AG10803 (cell line): ENCODE results near the gene ABHD13.
"Not testable (repeated sequence)": the region's sequence is repeated elsewhere in the genome, so short reads cannot be mapped to it uniquely, and the experiment has no call there.

ENCODE experiments used
- DNase-seq: peaks from one replicate; pipeline ENCODE4 v3.0.0; 2010; ENCODE audit warnings: low read depth
- H3K4me3 ChIP-seq: 2 replicates; pipeline ENCODE4 v1.5.1; 2011; ENCODE audit warnings: mild to moderate bottlenecking, low read length, control low read depth
- CTCF ChIP-seq: conservative IDR thresholded peaks from 2 replicates; pipeline ENCODE4 v1.5.1; 2011; ENCODE audit warnings: mild to moderate bottlenecking, low read length, control low read depth, inconsistent platforms

ABHD13 gene

GRCh38 chr13:108263621-108264355 is 45.6 kb downstream of the ABHD13 start:
- DNase-seq: no peak
- no peak overlapping the region for H3K4me3 ChIP-seq
- no peak for TF ChIP-seq CTCF

DNA sequence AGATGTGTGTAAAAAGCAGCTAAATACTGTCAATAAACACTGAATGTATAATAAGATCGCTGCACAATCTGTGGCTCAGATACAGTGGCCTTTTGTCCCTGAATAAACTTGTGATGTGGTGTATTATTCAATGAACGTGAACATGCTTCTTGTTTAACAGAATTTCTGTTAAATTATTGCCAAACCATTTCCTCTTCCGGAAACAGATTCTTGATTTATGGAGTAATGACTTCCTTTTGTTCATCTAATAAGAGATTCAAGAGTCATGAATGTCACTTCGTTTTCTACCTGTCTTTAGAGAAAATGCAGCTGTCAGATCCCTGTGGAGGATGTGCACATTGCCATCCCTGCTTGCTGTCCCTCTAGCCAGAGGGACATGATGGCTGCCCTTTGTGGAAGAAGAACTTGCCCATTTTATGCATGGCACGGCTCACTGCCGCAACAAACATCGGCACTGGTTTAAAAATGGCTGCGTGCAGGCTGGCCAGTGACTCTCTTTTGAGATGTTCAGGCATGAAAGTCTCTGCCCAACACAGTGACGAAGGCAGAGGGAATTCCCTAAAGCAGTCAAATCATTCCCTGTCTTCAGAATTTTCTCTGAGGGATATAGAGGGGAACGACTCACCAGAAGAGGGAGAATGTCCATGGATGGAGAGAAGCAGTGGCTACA is 48.3 kb downstream of the ABHD13 start:
- H3K4me3 ChIP-seq: no peak overlapping the region
- TF ChIP-seq CTCF: no peak
- DNase-seq: no peak

- DNase-seq: no peak
- TF ChIP-seq CTCF: no peak
- no peak overlapping the region for H3K4me3 ChIP-seq
Measured at GRCh38 chr13:108267347-108267746, 49.2 kb downstream of the ABHD13 start.

DNA sequence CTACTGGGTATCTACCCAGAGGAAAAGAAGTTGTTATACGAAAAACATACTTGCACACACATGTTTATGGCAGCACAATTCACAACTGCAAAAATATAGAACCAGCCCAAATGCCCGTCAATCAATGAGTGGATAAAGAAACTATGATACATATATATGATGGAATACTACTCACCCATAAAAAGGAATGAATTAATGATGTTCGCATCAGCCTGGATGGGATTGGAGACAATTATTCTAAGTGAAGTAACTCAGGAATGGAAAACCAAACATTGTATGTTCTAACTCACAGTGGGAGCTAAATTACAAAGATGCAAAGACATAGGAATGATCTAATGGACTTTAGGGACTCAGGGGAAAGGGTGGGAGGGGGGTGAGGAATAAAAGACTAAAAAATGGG is 49.7 kb downstream of the ABHD13 start:
- not testable (repeated sequence) for H3K4me3 ChIP-seq, DNase-seq

GRCh38 chr13:108268466-108269112 is 50.4 kb downstream of the ABHD13 start:
- no peak overlapping the region for H3K4me3 ChIP-seq
- no peak for TF ChIP-seq CTCF
- no peak for DNase-seq

DNA sequence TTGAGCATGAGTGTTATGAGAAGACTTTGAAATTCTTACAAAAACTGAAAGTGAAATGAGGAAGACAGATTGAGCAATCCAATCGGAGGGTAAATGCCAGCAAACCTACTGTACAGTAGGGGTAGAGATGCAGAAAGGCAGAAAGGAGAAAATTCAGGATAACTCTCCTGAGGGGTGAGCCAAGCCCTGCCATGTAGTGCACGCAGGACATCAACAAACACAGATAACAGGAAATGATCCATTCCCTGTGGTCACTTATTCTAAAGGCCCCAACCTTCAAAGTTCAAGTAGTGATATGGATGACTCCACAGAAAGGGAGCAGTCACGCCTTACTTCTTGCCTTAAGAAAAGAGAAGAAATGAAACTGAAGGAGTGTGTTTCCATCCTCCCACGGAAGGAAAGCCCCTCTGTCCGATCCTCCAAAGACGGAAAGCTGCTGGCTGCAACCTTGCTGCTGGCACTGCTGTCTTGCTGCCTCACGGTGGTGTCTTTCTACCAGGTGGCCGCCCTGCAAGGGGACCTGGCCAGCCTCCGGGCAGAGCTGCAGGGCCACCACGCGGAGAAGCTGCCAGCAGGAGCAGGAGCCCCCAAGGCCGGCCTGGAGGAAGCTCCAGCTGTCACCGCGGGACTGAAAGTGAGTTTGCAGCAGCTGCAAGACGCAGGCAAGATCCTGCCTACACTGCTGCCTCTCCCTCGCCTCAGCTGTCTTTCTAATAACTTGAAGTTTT is 51.6 kb downstream of the ABHD13 start, which contains the start of gene TNFSF13B:
Gene TNFSF13B, plus strand, starts transcription at position 118 of the 728 bp plus-strand sequence. Its CDS starts 178 bp downstream, at position 296.
- DNase-seq: peak; percentile 40
- no peak for TF ChIP-seq CTCF

DNA sequence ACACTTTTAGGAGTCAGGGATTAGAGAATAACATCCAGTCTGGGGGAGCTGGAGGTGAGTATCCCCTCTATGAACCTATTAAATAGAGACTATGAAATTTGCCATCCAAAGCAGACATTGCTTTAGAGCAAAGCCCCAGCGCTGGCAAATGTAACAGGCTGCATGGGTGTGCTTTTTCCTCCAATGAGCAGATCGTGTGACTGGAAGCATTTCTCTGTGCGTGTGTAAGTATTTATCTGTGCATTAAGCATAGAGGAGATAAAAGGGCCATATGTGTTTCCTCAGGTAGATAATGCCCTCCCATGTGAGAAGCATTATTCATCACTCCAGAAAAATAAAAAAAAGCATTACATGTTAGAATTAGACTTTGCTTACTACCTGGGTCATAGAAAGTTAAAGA is 52.2 kb downstream of the ABHD13 start:
- peak overlapping the region; percentile 57 for H3K4me3 ChIP-seq
- no peak for DNase-seq
- no peak for TF ChIP-seq CTCF

More for the DNA sequence above, 51.6 kb downstream of the ABHD13 start, which contains the start of gene TNFSF13B:
- H3K4me3 ChIP-seq: peak within 1 kb of the TSS; percentile 57
